ENCODE measurements around the gene APOL1. TPM values are rescaled to one million over a fixed set of nuclear protein-coding genes. Genes with fewer than 3 reads are reported as not detected.
"Not testable (repeated sequence)": the region's sequence is repeated elsewhere in the genome, so short reads cannot be mapped to it uniquely, and the experiment has no call there.

Gene APOL1
- total RNA-seq, 6 experiments from 2014 or later, result 0.55 to 6.2 (median 4.9) TPM

DNA sequence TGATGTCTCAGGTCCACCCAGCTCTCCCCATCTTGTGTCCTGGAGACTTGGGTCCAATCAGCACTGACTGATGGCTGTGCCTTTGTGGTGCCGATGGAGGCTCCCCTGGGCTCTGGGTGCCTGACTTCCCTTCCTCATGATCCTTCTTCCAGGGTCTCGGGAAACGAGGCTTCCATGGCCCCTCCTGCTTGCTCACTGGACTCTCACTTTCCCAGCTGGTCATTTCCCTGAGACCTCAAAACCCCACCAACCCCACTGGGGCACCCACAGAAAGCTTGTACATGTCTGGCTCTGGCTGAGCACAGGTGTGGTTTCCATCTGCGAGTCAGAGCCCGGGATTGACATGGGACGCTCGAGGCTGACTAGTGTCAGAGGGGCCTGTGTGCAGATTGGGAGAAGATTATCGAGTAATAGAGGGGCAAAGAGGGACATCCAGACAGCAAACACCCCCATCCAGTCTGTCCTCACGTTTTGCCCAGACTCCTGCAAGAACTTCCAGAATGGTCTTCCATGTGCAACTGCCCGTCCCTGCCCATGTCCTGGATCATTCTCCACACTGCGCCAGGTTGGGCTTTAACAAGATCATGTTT lies 15.1 kb downstream of the APOL1 start:
- TF ChIP-seq, protein P1, sequence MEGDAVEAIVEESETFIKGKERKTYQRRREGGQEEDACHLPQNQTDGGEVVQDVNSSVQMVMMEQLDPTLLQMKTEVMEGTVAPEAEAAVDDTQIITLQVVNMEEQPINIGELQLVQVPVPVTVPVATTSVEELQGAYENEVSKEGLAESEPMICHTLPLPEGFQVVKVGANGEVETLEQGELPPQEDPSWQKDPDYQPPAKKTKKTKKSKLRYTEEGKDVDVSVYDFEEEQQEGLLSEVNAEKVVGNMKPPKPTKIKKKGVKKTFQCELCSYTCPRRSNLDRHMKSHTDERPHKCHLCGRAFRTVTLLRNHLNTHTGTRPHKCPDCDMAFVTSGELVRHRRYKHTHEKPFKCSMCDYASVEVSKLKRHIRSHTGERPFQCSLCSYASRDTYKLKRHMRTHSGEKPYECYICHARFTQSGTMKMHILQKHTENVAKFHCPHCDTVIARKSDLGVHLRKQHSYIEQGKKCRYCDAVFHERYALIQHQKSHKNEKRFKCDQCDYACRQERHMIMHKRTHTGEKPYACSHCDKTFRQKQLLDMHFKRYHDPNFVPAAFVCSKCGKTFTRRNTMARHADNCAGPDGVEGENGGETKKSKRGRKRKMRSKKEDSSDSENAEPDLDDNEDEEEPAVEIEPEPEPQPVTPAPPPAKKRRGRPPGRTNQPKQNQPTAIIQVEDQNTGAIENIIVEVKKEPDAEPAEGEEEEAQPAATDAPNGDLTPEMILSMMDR (IDR thresholded peaks at IDR 0.05), result no peak
- H3K36me3 Mint-ChIP-seq (ENCODE audit: low read depth), result peaks cover 10% of the 10 kb centered on the region
- H3K4me3 Mint-ChIP-seq, result peak overlapping the region; percentile 31; the same call in 1 of the 2 replicates
- H3K4me1 Mint-ChIP-seq (ENCODE audit: low read depth), result peaks cover 5% of the 10 kb centered on the region; the same call in 1 of the 2 replicates
- no peak for DNase-seq
- peaks cover 23% of the 10 kb centered on the region for H3K27me3 Mint-ChIP-seq (ENCODE audit: insufficient read depth)
- no peaks in the 10 kb centered on the region for H3K9me3 Mint-ChIP-seq
- no peak overlapping the region for H3K27ac Mint-ChIP-seq

DNA sequence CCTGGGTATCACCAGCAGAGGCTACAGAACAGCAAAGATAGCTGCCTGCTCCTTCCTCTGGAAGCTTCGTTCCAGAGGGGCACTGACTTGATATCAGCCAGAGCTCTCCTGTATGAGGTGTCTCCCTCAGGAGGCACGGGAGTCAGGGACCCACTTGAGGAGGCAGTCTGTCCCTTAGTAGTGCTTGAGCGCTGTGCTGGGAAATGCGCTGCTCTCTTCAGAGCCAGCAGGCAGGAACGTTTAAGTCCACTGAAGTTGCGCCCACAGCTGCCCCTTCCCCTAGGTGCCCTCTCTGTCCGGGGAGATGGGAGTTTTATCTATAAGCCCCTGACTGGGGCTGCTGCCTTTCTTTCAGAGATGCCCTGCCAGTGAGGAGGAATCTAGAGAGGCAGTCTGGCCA lies 18.3 kb downstream of the APOL1 start:
- H3K4me1 Mint-ChIP-seq (ENCODE audit: low read depth); H3K4me3 Mint-ChIP-seq; H3K9me3 Mint-ChIP-seq; H3K36me3 Mint-ChIP-seq (ENCODE audit: low read depth); DNase-seq; H3K27ac Mint-ChIP-seq: not testable (repeated sequence)
- peaks cover 36% of the 10 kb centered on the region for H3K27me3 Mint-ChIP-seq (ENCODE audit: insufficient read depth)

DNA sequence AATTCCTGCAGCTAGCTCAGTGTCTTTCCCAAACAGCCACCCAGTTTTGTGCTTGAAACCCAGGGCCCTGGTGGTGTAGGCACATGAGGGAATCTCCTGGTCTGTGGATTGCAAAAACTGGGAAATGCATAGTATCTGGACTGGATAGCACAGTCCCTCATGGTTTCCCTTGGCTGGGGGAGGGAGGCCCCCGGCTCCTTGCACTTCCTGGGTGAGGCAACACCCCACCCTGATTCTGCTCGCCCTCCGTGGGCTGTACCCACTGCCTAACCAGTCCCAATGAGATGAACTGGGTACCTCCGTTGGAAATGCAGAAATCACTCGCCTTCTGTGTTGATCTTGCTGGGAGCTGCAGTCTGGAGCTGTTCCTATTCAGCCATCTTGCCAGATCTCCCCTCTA lies 19.0 kb downstream of the APOL1 start:
- Mint-ChIP-seq H3K4me1 (ENCODE audit: low read depth) (peaks cover 12% of the 10 kb centered on the region), H3K27me3 (ENCODE audit: insufficient read depth) (peaks cover 39% of the 10 kb centered on the region)
- not testable (repeated sequence) for DNase-seq; H3K9me3 Mint-ChIP-seq; H3K36me3 Mint-ChIP-seq (ENCODE audit: low read depth); H3K27ac Mint-ChIP-seq; H3K4me3 Mint-ChIP-seq

DNA sequence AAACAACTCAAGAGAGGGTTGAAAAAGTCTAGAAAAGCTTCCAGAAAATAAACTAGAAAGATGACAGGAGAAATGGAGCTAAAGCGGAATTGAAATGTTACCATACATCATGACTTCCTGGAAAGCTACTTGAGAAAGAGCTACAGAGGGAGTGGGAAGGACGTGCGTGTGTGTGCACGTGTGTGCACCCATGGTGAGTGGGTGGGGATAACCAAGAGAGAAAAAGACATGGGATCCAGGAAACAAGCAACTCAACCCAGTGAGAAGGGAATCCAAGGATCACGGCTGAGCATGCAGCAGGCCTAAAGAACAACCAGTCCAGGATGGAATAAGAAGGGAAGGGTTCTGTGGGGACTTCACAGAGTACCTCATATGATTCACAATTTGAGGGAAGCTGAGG lies 21.6 kb downstream of the APOL1 start:
- TF ChIP-seq, protein P1 (IDR thresholded peaks at IDR 0.05), result no peak
- Mint-ChIP-seq H3K9me3 (peaks cover 6% of the 10 kb centered on the region; the same call in 1 of the 2 replicates), H3K4me1 (ENCODE audit: low read depth) (peaks cover 28% of the 10 kb centered on the region), H3K27me3 (ENCODE audit: insufficient read depth) (peaks cover 49% of the 10 kb centered on the region), H3K27ac (peak overlapping the region; percentile 57), H3K36me3 (ENCODE audit: low read depth) (peaks cover 10% of the 10 kb centered on the region), H3K4me3 (no peak overlapping the region)
- DNase-seq, result no peak

DNA sequence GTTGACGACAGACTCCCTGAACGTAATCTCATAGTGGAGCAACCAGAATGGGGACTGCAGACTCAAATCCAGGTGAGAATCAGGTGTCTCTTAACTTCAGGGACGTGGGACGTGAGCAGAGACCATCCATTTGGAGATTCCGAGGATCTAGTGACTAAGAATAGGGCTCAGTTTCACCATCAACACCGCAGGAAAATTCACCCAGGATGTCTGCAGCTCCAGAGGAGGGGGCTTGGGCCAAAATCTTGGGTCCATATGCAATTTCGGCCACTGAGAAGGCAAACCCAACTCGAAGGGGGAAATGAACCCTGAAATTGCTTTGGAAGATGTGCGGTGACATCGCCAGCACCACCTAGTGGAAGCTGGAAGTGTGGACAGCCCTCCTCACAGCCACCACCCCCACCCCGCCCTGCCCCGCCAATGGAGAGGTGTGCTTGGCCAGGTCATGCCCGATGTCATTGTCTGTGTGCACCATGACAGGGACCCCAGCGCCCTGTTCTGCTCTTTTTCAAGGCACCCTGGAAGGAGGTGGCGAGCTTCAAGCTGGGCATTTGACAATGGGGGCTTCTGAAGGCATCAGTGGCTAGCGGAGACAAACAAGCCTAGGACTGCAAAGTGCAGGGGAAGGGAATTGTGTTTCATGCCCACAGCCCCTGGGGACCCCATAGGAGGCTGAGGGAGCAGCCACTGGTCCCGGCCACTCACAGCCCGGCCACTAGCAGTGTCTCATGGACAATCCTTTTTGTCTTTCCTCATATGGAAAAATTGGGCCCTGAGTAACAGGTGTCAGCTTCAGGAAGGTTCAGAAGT lies 24.8 kb downstream of the APOL1 start:
- peaks cover 33% of the 10 kb centered on the region for H3K4me1 Mint-ChIP-seq (ENCODE audit: low read depth)
- DNase-seq, result peak; percentile 37
- peak overlapping the region; percentile 73 for H3K27ac Mint-ChIP-seq
- peaks cover 62% of the 10 kb centered on the region for H3K27me3 Mint-ChIP-seq (ENCODE audit: insufficient read depth)
- peaks cover 6% of the 10 kb centered on the region; the same call in 1 of the 2 replicates for H3K9me3 Mint-ChIP-seq
- TF ChIP-seq, protein P1 (IDR thresholded peaks at IDR 0.05), result peak; percentile 84
- peak overlapping the region; percentile 53 for H3K4me3 Mint-ChIP-seq
- H3K36me3 Mint-ChIP-seq (ENCODE audit: low read depth), result peaks cover 26% of the 10 kb centered on the region

DNA sequence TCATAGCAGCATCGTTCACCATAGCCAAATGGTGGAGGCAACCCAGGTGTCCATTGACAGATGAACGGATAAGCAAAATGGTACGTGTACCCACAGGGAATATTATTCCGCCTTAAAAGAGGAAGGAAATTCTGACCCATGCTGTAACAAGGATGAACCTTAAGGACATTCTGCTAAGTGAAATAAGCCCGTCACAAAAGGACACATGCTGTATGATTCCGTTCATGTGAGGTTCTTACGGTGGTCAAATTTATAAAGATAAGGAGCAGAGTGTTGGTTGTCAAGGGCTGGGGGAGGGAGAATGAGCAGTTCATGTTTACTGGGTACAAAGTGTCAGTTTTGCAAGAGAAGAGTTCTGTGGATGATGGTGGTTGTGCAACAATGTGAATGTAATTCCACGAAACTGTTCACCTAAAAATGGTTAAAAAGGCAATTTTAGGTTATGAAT lies 26.3 kb downstream of the APOL1 start:
- H3K36me3 Mint-ChIP-seq (ENCODE audit: low read depth), result peaks cover 27% of the 10 kb centered on the region
- H3K4me3 Mint-ChIP-seq, result no peak overlapping the region; the same call in 1 of the 2 replicates
- H3K27ac Mint-ChIP-seq, result peak overlapping the region; percentile 56
- H3K27me3 Mint-ChIP-seq (ENCODE audit: insufficient read depth), result peaks cover 60% of the 10 kb centered on the region
- TF ChIP-seq, protein P1 (IDR thresholded peaks at IDR 0.05), result no peak
- H3K4me1 Mint-ChIP-seq (ENCODE audit: low read depth), result peaks cover 33% of the 10 kb centered on the region
- no peak for DNase-seq
- peaks cover 6% of the 10 kb centered on the region; the same call in 1 of the 2 replicates for H3K9me3 Mint-ChIP-seq
